NT2/D1 (cell line): Measurements from ENCODE around the gene LGI2.

ENCODE experiments used
- SUZ12 ChIP-seq: IDR thresholded peaks from 2 replicates; pipeline ENCODE4 v1.6.1; 2011; ENCODE audit not compliant: insufficient read length, insufficient read depth; ENCODE audit errors: extremely low read depth
- YY1 ChIP-seq: IDR thresholded peaks from 2 replicates; pipeline ENCODE4 v1.6.1; 2011; ENCODE audit not compliant: insufficient read length, insufficient read depth
- ZNF274 ChIP-seq: IDR thresholded peaks from 2 replicates; pipeline ENCODE4 v1.6.1; 2011; ENCODE audit warnings: mild to moderate bottlenecking, low read depth, low read length

DNA sequence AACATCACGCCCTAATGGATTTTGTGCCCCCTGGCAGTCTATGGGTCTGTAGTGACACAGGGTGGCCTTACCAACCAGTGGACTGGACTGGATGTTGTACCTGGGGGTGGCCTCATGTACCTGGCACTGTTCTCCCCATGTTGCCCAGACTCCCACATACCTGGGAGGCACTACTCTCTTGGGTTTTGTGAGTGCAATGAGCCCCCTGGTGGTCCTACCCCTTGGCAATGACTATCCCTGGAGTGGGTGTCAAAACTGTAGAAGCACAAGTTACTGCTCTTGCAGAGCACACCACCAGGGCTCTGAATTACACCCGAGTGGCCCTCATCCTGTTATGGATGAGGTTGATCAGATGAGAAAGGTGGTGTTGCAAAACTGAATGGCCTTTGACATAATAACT lies 60.1 kb downstream of the LGI2 start:
- TF ChIP-seq YY1 (no peak), ZNF274 (no peak), SUZ12 (no peak)
